GM12878 (cell line): ENCODE measurements around the gene MAST3. TPM values are rescaled to one million over a fixed set of nuclear protein-coding genes. Genes with fewer than 3 reads are reported as not detected.
A peak's percentile ranks its signal among the peaks of the same experiment; 100 is the strongest.

Experiments used
- ATF7 ChIP-seq: fragments of 450-650 bp; IDR thresholded peaks from 2 replicates; pipeline ENCODE4 v1.6.1; 2016; ENCODE audit warnings: low read depth, mild to moderate bottlenecking
- BCL11A ChIP-seq: IDR thresholded peaks from 2 replicates; pipeline ENCODE4 v1.6.1; 2011; ENCODE audit warnings: low read depth, low read length
- CTCF ChIP-seq, 3 experiments: IDR thresholded peaks in 2 of 3; conservative IDR thresholded peaks in 1 of 3; 2 replicates each; pipeline ENCODE4 v1.5.1; 2011; ENCODE audit warnings: low read depth in 3 of 3, low read length in 3 of 3, mild to moderate bottlenecking in 3 of 3, control low read depth in 2 of 3, moderate library complexity in 2 of 3, inconsistent platforms in 1 of 3, mixed read lengths in 1 of 3; ENCODE audit not compliant: control insufficient read depth in 2 of 3, insufficient read depth in 1 of 3; ENCODE audit errors: extremely low read depth in 1 of 3
- ESRRA ChIP-seq: IDR thresholded peaks from 2 replicates; pipeline ENCODE4 v1.6.1; 2012; ENCODE audit warnings: mild to moderate bottlenecking, low read length, improper control_type of control experiment
- HCFC1 ChIP-seq: fragments of 150-350 bp; IDR thresholded peaks from 2 replicates; pipeline ENCODE4 v1.6.1; 2014; ENCODE audit warnings: low read length
- HDAC6 ChIP-seq: fragments of 200-600 bp; sonication (generic); IDR thresholded peaks from one replicate; pipeline ENCODE4 v1.8.0; 2017; ENCODE audit warnings: antibody characterized with exemption; ENCODE audit not compliant: unreplicated experiment
- KLF5 ChIP-seq: fragments of 450-650 bp; IDR thresholded peaks from 2 replicates; pipeline ENCODE4 v1.6.1; 2014; ENCODE audit warnings: mild to moderate bottlenecking; ENCODE audit not compliant: partially characterized antibody
- LARP7 ChIP-seq: fragments of 450-650 bp; IDR thresholded peaks from 2 replicates; pipeline ENCODE4 v1.6.1; 2017; ENCODE audit warnings: mild to moderate bottlenecking
- MEF2A ChIP-seq: IDR thresholded peaks from 2 replicates; pipeline ENCODE4 v1.6.1; 2011; ENCODE audit warnings: low read depth, mild to moderate bottlenecking, low read length, moderate library complexity; ENCODE audit not compliant: insufficient read depth
- MEF2B ChIP-seq: fragments of 450-650 bp; IDR thresholded peaks from 2 replicates; pipeline ENCODE4 v1.6.1; 2018; ENCODE audit warnings: mild to moderate bottlenecking, moderate library complexity; ENCODE audit not compliant: partially characterized antibody, poor library complexity, severe bottlenecking
- NKRF ChIP-seq: fragments of 450-650 bp; conservative IDR thresholded peaks from 2 replicates; pipeline ENCODE4 v1.6.1; 2017; ENCODE audit warnings: mild to moderate bottlenecking, moderate library complexity
- NR2C1 ChIP-seq: fragments of 450-650 bp; IDR thresholded peaks from 2 replicates; pipeline ENCODE4 v1.6.1; 2017; ENCODE audit warnings: antibody characterized with exemption, mild to moderate bottlenecking, moderate library complexity
- PAX8 ChIP-seq: fragments of 450-650 bp; IDR thresholded peaks from 2 replicates; pipeline ENCODE4 v1.6.1; 2017; ENCODE audit warnings: mild to moderate bottlenecking, moderate library complexity
- POLR2AphosphoS2 ChIP-seq: IDR thresholded peaks from 2 replicates; pipeline ENCODE4 v1.6.1; 2011; ENCODE audit warnings: low read depth, mild to moderate bottlenecking, low read length, improper control_type of control experiment, moderate library complexity
- POLR2AphosphoS5 ChIP-seq: IDR thresholded peaks from 2 replicates; pipeline ENCODE4 v1.6.1; 2011; ENCODE audit warnings: mild to moderate bottlenecking, low read length, inconsistent platforms
- SP1 ChIP-seq: IDR thresholded peaks from one replicate; pipeline ENCODE4 v1.6.1; 2011; ENCODE audit warnings: low read depth, low read length
- SUZ12 ChIP-seq: fragments of 200-600 bp; sonication (generic); IDR thresholded peaks from one replicate; pipeline ENCODE4 v1.6.1; 2018; ENCODE audit warnings: antibody characterized with exemption, mild to moderate bottlenecking; ENCODE audit not compliant: unreplicated experiment
- TARDBP ChIP-seq: IDR thresholded peaks from 2 replicates; pipeline ENCODE4 v1.6.1; 2016; ENCODE audit warnings: borderline replicate concordance
- TCF7 ChIP-seq: IDR thresholded peaks from 2 replicates; pipeline ENCODE4 v1.6.1; 2014; ENCODE audit warnings: antibody characterized with exemption, borderline replicate concordance
- YBX1 ChIP-seq: fragments of 450-650 bp; IDR thresholded peaks from 2 replicates; pipeline ENCODE4 v1.6.1; 2016; ENCODE audit warnings: antibody characterized with exemption
- ZBED1 ChIP-seq: IDR thresholded peaks from 2 replicates; pipeline ENCODE4 v1.6.1; 2016; ENCODE audit warnings: borderline replicate concordance
- ZNF217 ChIP-seq: fragments of 450-650 bp; IDR thresholded peaks from 2 replicates; pipeline ENCODE4 v1.6.1; 2017; ENCODE audit warnings: antibody characterized with exemption, mild to moderate bottlenecking
- ZNF622 ChIP-seq: fragments of 450-650 bp; IDR thresholded peaks from 2 replicates; pipeline ENCODE4 v1.6.1; 2017; ENCODE audit warnings: mild to moderate bottlenecking, inconsistent platforms
- polyA plus RNA-seq, 11 experiments: library from polyadenylated mRNA; depleted of rRNA in 4 of 11; unstranded in 6 of 11; stranded (reverse) in 5 of 11; fragments of >200 nt; fragmentation: Nextera tagmentation in 4 of 11; fragmentation: Illumina TruSeq in 1 of 11; extraction: Ambion mirVana in 4 of 11; extraction: Trizol in 1 of 11; gene quantifications; 1 replicate in 1 of 11; 2 replicates in 10 of 11; pipeline versions ENCODE4 v1.2.1 to v1.2.3, GENCODE V29; 2011 to 2016; ENCODE audit warnings: inconsistent platforms in 2 of 11, missing spikeins in 2 of 11, low read depth in 1 of 11
- total RNA-seq, 4 experiments: library from RNA; depleted of rRNA in 3 of 4; stranded (reverse); fragments of >200 nt in 3 of 4; fragmentation: Illumina TruSeq in 1 of 4; extraction: Trizol in 1 of 4; gene quantifications; 2 replicates each; pipeline versions ENCODE4 v1.2.1 to v1.2.3, GENCODE V29; 2013 to 2021
- TF ChIP-seq, protein P1 (sequence below): IDR thresholded peaks from 2 replicates; pipeline ENCODE4 v1.6.1; 2011; ENCODE audit warnings: mild to moderate bottlenecking, low read depth, low read length, moderate library complexity; ENCODE audit not compliant: insufficient replicate concordance
- TF ChIP-seq, protein P2 (sequence below): IDR thresholded peaks from 2 replicates; pipeline ENCODE4 v1.6.1; 2011; ENCODE audit warnings: low read depth, low read length, improper control_type of control experiment, borderline replicate concordance

MAST3 gene
- total and polyA plus RNA-seq, 10 of the 15 experiments (the other 5 are each of a cell fraction or from before 2014, with no cell fraction given) = 3.0 to 22.2 (median 7.5) TPM

DNA sequence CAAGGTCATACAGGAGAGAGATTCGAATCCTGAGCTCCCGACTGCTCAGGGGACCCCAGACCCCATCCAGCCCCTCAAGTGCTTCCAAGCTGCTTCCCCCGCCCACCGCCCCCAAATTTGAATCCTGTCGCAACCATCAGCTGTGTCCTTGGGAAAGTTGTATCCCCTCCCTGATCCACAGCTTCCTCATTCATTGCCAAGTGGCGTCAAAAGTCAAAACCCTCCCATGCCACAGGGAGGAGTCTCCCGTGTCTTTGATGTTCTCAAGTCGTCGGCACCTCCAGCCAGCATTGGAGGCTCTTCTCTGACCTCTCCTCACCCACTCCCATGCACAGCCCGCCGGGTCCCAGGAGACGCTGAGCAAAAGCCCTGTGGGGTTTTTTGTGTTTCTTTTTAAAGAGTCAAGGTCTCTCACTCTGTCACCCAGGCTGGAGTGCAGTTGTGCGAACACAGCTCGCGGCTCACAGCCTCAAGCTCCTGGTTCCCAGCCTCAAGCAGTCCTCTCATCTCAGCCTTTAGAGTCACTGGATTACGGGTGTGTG lies 73.2 kb downstream of the MAST3 start (continued):
- TF ChIP-seq, protein P1, sequence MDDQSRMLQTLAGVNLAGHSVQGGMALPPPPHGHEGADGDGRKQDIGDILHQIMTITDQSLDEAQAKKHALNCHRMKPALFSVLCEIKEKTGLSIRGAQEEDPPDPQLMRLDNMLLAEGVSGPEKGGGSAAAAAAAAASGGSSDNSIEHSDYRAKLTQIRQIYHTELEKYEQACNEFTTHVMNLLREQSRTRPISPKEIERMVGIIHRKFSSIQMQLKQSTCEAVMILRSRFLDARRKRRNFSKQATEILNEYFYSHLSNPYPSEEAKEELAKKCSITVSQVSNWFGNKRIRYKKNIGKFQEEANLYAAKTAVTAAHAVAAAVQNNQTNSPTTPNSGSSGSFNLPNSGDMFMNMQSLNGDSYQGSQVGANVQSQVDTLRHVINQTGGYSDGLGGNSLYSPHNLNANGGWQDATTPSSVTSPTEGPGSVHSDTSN = no peak
- TF ChIP-seq ATF7 (peak; percentile 63), YBX1 (peak; percentile 98), SP1 (peak; percentile 14), HCFC1 (no peak), LARP7 (peak; percentile 51; the same call in 1 of the 2 replicates), BCL11A (peak; percentile 68), MEF2B (peak; percentile 100), CTCF (IDR thresholded peaks at IDR 0.05 in 2 of 3, conservative IDR thresholded peaks at IDR 0.05 in 1 of 3; ENCODE audit: control insufficient read depth in 2 of 3, extremely low read depth in 1 of 3, insufficient read depth in 1 of 3, low read depth in 3 of 3, low read length in 3 of 3) (no peak), TCF7 (0 out of 2 replicates have a peak, but pooled peaks have one; percentile 62), KLF5 (no peak), ZNF217 (peak; percentile 32; the same call in 1 of the 2 replicates), NKRF (0 out of 2 replicates have a peak, but pooled peaks have one; percentile 23), SUZ12 (no peak), PAX8 (no peak), ESRRA (no peak), HDAC6 (no peak), TARDBP (0 out of 2 replicates have a peak, but pooled peaks have one; percentile 1), NR2C1 (0 out of 2 replicates have a peak, but pooled peaks have one; percentile 15), POLR2AphosphoS2 (0 out of 2 replicates have a peak, but pooled peaks have one; percentile 41), ZNF622 (no peak), ZBED1 (no peak), POLR2AphosphoS5 (peak; percentile 49; the same call in 1 of the 2 replicates), MEF2A (0 out of 2 replicates have a peak, but pooled peaks have one; percentile 36)
- TF ChIP-seq, protein P2, sequence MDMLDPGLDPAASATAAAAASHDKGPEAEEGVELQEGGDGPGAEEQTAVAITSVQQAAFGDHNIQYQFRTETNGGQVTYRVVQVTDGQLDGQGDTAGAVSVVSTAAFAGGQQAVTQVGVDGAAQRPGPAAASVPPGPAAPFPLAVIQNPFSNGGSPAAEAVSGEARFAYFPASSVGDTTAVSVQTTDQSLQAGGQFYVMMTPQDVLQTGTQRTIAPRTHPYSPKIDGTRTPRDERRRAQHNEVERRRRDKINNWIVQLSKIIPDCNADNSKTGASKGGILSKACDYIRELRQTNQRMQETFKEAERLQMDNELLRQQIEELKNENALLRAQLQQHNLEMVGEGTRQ = no peak
